CD4-positive, alpha-beta T cell treated with Interferon alpha-2 for 1 hour (primary cell): ENCODE data around the gene LARP1.
"Not testable (repeated sequence)": the region's sequence is repeated elsewhere in the genome, so short reads cannot be mapped to it uniquely, and the experiment has no call there.

ENCODE experiments used
- DNase-seq, 2 donors: peaks; one replicate each; pipeline ENCODE4 v3.0.0-alpha.2; 2020 to 2022

LARP1 gene

GRCh38 chr5:154736372-154736771 is 18.8 kb upstream of the LARP1 start:
- not testable (repeated sequence) for DNase-seq

GRCh38 chr5:154737667-154738320 is 17.4 kb upstream of the LARP1 start:
- DNase-seq, result no peak

GRCh38 chr5:154740483-154740882 is 14.7 kb upstream of the LARP1 start:
- no peak for DNase-seq

- no peak for DNase-seq
Measured at GRCh38 chr5:154740957-154741356, 14.2 kb upstream of the LARP1 start.

- DNase-seq, result no peak
Measured at GRCh38 chr5:154741415-154741814, 13.8 kb upstream of the LARP1 start.

DNA sequence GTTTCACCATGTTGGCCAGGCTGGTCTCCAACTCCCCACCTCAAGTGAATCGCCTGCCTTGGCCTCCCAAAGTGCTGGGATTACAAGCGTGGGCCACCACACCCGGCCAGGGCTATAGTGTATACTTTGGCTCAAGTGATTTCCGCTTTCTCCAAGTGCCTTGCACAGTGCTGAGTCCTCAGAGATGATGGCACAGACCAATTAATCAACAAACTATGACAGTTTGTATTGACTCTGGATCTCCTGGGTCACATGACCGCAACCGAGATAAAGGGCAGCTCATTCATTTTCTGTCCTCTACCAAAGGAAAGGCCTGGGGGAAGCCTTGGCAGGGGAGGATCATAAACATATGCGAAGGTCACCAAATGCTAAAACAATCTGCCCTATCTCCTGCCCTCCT is 11.4 kb upstream of the LARP1 start:
- no peak for DNase-seq

DNA sequence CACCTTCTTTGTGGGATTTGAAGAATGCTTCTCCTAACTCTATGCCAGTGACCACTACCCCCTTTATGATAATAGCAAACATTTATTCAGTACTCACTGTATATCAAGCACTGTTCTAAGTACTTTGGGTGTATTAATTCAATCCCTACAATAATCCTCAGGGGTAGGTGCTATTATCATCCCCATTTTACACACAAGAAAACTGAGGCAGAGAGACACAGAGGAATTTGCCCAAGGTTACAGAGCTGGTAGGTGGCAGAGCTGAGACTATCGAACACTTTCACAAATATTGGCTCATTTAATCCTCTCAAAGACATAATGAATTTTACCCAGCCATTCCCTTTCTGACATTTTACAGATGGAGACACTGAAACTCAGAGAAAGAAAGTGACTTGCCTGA is 9.8 kb upstream of the LARP1 start:
- DNase-seq, result no peak

GRCh38 chr5:154749491-154749890 is 5.7 kb upstream of the LARP1 start:
- DNase-seq, result no peak

DNA sequence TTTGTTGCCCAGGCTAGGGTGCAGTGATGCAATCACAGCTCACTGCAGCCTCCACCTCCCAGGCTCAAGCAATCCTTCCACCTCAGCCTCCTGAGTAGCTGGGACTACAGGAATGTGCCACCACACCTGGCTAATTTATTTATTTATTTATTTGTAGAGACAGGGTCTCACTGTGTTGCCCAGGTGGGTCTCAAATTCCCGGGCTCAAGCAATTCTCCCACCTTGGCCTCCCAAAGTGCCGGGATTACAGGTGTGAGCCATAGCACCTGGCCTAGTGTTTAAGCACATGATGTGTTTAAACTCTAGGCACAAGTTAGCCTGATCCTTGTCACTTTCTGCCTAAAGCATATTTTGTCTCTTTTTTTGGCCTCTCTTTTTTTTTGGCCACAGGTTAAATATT is 4.5 kb upstream of the LARP1 start:
- not testable (repeated sequence) for DNase-seq

DNA sequence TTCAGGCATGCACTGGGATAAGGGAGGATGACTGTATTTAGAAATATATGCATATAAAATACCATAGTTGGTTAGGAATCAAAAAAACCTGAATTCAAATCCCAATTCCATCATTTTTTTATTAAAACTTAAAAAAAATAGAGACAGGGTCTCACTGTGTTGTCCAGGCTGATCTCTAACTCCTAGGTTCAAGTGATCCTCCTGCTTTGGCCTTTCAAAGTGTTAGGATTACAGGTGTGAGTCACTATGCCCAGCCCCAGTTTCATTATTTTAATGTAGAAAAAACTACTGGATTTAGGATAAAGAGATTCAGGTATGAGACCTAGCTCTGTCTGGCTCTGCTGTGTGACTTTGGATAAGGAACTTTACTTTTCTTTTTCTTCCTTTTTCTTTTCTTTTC is 3.3 kb upstream of the LARP1 start:
- DNase-seq, result no peak

- DNase-seq, result no peak
Measured at GRCh38 chr5:154753792-154754191, 1.4 kb upstream of the LARP1 start.

DNA sequence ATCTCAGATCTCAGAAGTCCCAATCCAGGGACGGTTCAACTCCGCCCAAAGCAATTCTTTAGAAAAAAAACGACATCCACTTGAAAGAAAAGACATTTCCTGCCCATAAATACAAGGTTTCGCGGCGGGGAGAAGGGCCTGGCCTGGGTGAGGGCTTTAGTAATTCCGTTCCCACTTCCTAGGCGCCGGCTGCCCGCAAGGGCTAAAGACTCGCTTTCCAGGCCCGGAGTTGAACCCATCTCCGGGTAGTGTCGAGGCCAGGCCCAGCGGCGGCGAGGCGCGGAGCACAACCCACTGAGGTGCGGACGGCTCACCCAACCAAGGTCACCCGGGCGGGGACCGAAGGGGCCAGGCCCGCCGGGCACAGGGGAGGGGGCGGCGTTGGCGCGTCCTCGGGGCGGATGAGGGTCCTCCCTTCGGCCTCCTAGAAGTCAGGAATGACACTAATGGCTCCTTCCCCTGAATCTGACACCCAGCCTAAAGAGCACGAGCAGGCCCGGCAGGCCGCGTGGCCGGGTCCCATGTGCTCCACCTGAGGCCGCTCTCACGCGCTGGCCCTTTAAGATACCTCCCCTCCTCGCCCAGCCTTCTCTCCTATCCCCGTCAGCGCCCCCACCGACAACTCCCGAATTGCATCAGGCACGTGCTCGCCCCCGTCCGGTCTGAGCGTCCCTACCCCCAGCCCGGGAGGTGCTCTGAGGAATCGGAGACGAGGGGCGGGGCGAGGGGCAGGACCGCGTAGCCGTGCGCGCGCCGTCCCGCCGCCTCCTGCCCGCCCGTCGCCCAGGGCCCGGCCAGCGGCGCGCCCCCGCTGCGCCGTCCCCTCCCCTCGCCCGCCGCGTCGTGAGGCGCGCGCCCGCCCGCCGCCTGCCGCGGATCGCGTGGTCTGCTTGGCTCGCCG is 467 bp upstream of the LARP1 start:
- peak; percentile 99 for DNase-seq

DNA sequence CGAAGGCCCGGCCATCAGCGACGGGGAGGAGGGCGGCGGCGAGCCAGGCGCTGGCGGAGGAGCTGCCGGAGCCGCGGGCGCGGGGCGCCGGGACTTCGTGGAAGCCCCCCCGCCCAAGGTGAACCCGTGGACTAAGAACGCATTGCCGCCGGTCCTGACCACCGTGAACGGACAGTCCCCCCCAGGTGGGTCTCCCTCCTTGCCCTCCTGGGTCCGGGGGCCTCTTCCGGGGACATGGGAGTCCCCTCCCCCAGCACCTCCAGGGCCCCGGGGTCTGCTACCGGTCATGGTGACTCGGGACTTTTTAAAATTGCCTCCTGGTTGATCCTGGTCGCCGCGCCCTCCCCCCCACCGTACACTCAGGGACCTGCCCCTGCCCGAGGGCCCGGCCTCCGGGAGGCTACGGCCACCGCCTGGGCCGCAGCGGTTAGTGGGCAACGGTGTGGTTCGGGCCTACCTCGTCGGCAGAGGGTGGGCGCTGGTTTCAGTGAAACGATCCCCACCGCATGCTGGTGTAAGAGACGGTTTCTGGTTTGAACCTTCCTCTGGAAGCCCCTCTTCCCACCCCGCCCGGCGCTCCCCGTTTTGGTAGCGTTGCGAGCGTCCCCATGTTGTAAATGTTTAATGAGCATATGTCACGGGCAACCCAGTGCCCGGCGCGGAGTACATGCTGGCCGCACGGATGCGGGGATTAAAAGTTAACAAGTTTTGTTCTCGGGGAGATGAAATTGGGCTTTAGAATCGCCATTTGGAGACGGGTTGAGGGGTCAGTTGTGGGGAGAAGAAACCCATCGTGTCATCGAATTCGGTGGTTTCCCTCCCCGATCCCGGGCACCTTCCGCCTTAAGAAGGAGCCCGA is 1.1 kb downstream of the LARP1 start:
- DNase-seq, result peak; percentile 22 to 37

DNA sequence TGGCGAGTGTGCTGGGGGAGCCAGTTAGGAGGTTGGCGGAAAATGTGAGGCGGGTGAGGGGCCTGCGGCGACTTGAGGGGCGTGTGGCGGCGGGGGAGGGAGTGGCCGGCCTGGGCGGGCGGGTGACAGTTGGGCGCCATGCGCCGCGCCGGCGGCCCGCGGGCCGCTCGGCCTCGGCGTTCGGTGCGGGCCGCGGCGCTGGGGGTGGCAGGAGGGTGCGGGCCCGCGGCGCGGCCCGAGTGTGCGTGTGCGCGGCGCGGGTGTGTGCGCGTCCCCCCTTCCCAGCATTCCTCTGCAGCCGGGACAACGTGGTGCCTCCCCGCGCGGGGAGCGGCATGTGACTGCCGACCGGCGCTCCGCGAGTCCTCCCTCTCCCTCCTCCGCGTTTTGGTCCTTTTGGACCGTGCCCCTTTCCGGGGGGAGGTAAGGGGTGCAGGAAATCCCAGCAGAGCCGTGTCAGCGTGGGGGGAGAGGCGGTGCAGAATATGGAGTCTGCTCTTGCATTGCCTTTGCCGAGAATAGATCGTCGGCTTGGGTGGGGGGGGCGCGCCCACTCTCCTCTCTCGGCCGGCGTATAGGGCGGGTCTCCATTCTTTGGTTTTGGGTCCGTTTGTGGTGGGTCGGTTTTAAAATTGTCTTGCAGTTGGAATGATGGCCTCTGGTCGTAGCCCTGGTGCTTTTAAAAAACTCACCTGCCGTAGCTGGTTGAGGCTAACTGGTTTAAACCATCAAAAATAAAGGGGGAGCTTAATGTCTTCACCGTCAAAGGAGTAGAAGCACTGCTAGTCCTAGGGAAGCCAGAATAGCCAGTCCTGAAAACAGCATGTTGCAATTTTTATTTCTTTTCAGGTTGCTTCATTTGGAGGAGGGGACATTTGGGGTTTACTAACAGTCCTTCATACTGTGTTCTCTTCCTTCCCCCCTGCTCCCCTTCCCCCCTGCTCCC is 2.0 kb downstream of the LARP1 start:
- DNase-seq, result peak; percentile 11 to 56

GRCh38 chr5:154757814-154758406 is 2.7 kb downstream of the LARP1 start:
- DNase-seq, result peak; percentile 15 to 40

DNA sequence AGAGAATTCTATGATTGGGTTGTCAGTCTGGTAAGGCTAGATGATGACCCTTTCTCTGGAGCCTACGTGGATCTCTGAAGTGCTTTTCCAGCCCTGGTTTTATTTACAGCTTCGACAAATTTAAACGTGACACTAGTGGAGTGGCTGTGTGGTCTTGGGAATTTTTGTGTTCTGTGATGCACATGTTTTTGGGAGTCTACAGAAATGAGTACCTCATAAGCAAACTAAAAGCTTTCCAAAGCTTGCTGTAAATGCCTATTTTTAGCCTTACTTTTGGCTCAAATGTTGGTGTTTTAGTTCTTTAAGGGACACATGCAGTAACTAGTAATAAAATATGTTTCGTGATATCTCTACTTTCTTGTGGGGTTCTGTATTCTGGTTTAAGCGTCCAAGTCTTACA is 3.3 kb downstream of the LARP1 start:
- DNase-seq, result no peak

DNA sequence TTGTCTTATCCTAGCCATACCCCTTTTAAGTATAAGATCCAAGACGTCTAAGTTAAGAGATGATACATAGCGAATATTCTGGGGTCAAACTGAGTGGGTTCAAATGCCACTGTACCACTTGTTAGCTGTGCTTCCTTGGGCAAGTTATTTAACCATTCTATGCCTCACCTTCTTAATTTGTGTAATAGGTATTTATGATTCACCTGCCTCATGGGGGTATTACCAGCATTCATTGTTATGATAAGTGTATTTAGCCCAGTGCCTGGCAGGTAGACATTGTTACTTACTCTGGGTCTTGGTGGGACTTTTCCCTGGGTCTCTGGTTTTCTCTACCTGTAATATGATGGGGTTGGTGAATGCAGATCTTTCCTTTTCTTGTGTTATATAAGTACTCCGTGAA is 3.8 kb downstream of the LARP1 start:
- DNase-seq, result no peak

GRCh38 chr5:154759868-154760267 is 4.7 kb downstream of the LARP1 start:
- DNase-seq, result not testable (repeated sequence)

DNA sequence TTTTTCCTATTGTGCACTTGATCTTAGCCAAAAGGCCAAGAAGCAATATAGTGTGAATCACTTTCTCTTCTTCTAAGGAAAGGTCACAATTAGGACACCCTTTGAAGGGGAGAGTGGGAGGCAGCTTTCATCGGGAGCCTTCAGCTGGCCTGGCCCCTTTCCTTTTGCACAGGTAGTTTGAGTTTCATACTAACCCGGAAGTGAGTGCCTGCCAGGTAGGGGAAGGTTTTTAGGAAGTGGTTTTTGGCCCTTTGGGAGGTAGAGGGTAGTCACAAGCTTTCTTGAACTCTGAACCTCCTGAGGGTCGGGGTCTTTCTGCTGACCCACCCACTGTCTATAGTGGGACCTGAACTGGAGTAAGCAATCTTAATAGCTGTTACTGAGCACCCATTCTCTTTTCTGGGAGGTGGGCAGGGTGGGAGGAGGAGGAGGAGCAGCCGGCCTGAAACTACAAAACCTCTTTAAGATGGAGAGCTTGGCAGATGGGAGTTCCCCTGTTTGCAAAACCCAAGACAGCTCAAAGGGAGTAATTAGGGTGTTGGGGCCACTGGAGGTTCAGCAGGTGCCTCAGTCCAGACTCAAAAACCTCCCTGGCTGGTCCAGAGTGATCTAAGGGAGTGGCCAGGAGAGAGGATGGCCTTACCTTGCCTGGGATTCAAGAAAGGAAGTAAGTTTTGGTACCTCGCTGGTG is 6.0 kb downstream of the LARP1 start:
- peak in 1 of 2 donors; percentile 40 for DNase-seq

DNA sequence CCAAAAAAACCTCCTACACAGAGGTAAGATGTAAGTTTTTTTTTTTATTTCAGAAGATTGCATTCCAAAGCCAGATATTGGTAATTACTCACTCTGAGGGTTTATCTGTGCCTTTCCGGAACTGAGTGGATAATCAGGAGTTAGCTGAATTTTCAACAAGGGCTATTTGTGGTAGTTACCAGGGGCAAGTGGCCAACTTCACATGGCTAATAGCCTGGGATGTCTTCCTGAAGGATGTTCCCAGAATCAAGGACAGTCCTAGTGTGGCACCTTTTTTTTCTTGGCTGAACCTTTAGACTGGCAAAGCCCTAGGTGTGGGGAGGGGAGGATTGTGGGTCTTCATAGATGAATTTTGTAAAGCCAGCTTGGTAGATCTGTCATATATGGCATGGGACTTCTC is 7.1 kb downstream of the LARP1 start:
- DNase-seq, result no peak

DNA sequence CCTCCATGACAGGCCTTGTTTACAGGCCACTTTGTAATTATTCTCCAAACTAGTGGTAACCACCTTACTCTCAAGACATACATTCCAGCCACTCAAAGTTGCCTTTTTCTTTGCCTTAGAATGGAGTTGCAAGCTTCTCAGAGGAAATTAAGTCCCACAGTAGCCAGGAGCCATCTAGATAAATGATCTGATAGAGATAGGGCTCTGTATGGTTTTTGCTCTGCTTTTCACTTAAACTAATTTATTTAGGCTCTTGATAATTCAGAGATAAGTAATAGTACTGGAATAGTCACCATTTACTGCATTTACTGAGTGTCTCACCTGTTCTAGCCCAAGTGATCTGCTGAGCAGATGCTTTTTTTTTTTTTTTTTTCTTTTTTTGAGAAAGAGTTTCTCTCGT is 7.5 kb downstream of the LARP1 start:
- no peak for DNase-seq
